OCI-LY7 (cell line): ENCODE data around the gene ALG10B. TPM values are rescaled to one million over a fixed set of nuclear protein-coding genes. Genes with fewer than 3 reads are reported as not detected.

Experiments used
- small RNA-seq: library from RNA; depleted of rRNA; stranded (forward); fragments of <200 nt; gene quantifications from one replicate; pipeline ENCODE3, GENCODE V24; 2014
- total RNA-seq, 2 experiments: library from RNA; depleted of rRNA in 1 of 2; stranded (reverse); fragments of >200 nt in 1 of 2; shearing (Covaris generic) in 1 of 2; gene quantifications; 2 replicates each; pipeline ENCODE4 v1.2.3, GENCODE V29; 2014 to 2022

The ALG10B gene
- total RNA-seq, 2 experiments from 2014 or later: 11.2 to 24.1 TPM

Small RNA genes lying within 50 kb of the gene (small RNA-seq; reads per million reads assigned to genes)
- gene RF00019: not detected
